Measurements from ENCODE around the gene AFF3.

Gene AFF3

DNA sequence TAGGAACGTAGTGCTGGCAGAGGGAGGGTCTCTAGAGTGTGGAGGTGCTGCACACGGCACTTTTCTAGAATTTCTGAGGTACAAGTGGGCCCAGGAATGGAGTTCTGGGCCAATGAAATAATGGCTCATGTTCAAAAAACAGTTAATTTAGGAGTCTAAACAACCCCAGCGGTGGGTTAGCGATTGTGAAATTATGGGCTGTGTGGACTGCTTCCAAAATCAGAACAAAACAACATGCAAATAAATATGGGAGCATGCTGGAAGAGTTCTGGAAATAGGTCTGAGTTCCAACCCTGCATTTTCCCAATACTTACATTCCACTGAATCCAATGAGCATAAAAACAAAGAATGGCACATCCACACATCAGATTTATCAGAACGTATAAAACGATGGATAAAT lies 317.6 kb downstream of the AFF3 start:
- DNase-seq (ENCODE audit: low read depth): no peak

DNA sequence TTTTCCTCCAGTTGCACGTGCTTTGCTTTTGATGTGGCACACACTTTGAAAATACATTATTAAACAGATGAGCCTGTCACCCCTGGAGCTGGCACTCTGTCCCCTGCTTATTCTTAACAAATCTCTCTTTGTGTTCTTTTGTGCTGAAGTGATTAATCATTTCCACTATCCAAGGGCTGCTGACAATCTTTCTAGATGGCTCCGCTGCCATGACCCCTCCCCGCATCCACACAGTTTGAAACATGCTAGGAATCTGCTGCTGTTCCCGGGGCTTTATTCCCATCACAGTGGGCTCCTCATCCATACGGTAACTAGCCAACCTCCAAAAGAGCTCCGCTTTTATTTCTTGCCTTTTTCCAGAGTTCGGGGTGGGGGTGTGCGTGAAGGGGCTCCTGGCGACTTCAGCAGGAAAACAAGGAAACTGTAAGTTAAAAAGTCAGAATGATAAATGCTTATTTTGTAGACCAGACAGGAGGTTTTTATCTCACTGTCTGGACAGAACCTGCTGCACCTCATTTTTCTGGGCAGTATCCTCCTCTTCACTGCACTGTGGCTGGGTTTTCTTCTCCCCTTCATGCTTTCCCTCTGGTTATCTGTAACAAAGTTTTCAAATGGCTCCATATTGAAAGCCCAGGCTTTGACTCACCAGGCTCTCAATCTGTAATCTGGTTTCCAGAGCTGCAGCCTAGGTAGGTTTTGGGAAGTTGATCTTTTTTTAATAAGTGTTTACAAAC lies 319.7 kb downstream of the AFF3 start:
- DNase-seq (ENCODE audit: low read depth): peak; percentile 36

DNA sequence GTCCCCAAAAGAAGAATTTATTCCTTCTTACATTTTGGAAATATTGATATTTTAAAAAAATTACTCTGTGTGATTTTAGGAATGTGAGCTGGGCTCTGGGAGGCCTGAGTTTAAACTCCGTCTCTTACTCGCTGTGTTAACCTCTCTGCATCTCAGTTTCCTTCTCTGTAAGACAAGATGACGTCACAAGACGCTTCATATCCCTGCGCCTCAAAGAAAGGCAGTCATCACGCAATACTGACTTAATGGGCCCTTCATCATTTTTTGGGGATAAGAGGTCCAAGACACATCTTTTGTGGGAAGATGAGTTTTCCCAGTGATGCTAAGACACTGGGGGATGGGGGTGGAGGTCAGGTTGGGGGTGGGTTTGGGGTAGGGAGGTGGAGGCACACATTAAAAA lies 320.4 kb downstream of the AFF3 start:
- DNase-seq (ENCODE audit: low read depth): no peak

DNA sequence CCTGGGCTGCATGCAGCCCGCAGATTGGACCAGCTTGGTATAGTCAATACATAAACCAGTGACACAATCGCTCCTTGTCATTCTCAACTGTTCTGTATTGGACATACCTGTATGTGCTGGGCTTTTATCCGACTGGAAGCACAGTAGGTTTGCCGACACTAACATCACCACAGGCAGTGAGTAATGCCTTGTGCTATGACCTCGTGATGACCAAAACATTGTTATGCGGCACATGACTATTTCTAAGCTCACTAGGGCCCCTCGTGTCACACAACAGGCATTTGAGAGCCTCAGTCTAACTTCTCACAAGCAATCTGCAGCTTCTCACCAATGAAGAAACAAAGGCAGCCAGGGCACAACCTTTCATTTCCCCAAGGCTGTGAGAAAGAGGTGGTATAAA lies 320.8 kb downstream of the AFF3 start:
- peak; percentile 54 for DNase-seq (ENCODE audit: low read depth)

DNA sequence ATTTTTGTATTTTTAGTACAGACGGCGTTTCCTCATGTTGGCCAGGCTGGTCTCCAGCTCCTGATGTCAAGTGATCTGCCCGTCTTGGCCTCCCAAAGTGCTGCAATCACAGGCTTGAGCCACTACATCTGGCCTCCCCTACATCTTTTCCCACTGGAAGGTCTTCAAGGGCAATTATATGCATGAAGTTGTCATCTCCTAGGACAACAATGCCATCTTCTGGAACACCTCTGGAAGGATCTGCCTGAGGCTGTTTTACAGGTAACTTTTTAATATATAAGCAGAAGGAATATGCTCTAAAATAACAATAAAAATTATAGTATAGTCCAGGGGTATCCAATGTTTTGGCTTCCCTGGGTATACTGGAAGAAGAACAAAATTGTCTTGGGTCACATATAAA lies 321.4 kb downstream of the AFF3 start:
- no peak for DNase-seq (ENCODE audit: low read depth)

DNA sequence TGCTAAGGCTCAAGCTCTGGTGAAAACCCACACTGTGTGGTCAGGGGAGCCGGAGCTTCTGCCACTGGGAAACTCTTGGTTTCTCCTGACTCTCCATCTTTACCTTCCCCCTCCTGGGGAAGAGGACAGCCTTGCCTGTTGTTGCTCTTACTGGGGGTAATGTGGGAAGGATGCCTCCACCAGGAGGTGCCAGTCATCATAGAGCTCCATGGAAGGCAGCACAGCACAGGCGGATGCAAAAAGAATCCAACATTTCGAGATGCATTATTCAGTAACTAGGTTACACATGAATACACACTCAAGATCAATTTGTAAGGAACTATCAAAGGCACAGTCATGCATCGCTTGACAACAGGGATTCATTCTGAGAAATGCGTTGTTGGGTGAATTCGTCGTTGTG lies 322.6 kb downstream of the AFF3 start:
- DNase-seq (ENCODE audit: low read depth): peak; percentile 26

DNA sequence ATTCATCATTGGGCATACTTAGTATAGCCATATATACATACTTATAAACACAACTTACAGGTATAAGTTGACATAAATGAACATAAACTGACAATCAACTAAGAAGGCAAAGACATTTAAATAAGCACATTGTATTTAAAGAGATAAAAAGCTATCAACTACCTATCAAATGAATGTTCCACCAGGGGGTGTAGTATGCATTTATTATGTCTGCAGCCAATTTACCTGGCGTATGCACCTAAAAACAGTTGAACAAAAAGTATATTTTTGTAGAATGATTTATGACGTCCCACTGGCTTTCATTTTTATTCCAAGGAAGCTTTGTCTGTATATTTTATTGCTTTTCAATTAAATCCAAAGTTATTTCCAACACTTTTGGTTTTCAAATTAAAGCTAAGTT lies 323.5 kb downstream of the AFF3 start:
- peak; percentile 49 for DNase-seq (ENCODE audit: low read depth)

DNA sequence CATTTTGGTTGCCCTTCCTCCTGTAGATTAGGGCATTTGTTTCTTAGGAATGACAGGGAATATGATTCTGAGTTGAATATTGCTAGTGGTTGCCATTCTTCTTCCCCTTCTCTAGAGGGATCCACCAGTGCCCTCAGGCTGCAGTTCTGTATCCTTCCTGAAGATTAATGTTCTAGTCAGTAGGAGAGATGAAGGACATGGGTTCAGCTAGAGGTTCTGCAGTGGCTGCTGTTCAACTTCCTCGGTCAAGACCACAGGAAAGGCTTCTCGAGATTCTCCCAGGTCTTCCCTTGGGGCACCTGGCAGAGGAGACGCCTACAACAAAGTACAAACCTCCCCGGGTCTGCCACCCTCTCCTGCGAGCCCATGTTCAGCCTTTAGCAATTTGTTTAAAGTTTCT lies 325.5 kb downstream of the AFF3 start:
- DNase-seq (ENCODE audit: low read depth): no peak

DNA sequence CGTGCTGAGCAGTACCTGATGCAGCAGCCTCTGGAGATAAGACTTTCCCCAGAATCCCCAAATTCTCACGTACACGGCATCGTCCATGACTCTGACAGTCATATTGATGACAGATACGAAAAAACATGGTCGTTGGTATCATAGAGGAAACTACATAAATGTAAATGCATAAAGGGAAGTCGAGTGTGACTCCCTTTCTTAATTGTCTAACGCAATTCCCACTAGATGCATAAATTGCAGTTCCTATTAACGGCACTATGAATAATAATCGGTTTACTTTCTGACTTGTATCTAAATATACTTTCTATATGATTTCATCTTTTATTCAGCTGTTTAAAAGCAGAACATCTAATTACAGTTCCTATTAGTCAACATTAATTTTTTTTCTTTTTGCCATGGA lies 330.0 kb downstream of the AFF3 start:
- no peak for DNase-seq (ENCODE audit: low read depth)

DNA sequence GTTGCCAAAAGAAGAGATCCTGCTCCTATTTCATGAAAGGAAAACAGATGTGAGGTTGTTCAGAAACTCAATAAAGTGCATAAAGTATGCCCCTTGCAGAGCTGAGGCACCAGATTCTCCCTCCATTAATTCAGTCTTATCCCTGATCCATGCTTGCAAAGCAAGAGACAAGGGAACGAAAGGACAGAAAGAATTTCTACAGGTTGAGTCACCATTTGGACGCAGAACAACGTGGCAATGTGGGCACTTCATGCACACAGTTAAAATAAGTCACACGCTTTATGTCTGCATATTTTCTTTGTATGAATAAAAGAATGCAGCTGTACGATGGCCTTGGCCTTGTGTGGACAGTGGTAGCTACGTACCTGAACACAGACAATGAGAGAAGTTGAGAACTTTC lies 330.8 kb downstream of the AFF3 start:
- DNase-seq (ENCODE audit: low read depth): no peak

DNA sequence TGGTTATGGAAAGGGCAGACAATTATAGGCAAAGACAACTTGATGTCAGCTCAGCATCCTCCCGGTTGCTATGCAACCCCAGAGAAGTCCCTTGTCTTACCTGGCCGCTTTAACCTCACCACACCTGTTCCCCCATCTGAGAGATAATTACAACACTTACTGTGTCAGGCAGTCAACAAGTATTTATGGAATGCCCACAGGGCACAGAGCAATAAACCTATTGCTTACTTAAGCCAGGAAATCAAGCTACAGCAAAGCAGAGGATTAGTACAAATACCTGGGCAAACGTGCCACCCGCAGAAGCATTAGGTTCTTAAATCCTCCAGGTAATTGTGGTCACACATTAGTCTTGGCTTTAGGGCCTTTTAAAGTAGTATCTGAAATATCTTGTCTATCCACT lies 332.2 kb downstream of the AFF3 start:
- no peak for DNase-seq (ENCODE audit: low read depth)

DNA sequence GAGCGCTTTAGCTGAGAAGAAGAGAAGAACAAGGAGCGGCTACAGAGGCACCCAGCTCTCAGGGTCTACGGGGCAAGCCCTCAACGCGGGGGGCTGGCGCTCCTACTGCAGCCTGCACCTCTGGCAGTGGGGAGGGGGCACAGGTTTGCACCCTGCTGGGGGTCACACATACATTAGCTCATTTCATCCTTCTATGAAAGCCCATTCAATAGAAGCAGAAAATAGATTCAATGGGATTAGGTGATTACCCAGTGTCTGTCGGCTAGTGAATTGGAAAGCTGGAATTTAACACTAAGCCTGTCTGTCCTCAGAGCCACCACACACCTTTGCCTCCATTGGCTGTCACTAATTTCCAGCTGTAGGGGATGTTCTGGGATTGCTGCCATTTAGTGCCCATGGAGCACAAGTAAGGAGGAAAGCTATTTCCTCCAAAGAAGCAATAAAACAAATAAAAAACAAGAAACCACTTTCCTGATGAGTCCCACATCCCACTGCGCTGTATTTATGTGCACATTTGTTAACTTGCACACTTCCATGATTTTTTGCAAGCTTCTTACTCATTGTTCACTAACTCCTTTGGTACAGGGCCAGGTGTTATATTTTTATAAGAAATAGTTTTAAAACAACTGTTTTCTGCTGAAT lies 333.0 kb downstream of the AFF3 start:
- no peak for DNase-seq (ENCODE audit: low read depth)

DNA sequence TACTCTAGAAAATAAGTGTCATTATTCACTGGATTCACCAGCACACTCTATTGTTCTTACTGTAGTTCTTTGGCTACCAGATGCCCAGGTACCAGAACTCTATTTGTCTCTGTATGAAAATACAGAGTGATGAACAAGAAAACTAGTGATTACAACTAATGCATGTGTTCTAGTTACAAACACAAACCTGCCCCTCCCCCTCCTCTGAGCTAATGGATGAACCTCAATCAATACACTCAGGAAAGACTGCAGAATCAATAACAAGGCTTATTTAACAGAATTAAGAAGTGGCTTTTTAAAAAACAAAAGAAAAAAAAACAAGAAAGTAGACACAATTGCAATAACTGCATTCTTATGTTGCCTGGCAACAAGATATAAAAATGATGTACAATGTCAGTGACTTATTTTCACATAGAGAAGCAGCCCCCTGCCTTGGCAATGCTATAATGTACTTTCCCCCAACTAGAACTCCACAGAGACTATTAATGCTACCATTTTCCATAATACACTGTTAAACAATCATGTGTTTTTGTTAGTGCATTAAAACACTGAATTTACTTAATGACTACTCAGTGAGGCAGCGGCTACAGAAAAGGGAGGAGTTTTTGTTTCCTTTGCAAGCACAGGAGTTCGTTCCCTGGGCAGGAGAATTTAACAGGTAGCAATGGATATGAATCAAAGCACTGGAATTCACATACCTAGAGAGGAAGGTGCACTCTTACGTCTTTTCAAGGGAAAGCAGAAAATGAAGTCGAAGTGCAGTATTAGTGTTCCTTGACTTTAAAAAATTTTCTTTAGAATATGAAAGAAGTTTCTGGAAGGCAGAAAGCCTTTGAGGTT lies 333.8 kb downstream of the AFF3 start:
- no peak for DNase-seq (ENCODE audit: low read depth)

DNA sequence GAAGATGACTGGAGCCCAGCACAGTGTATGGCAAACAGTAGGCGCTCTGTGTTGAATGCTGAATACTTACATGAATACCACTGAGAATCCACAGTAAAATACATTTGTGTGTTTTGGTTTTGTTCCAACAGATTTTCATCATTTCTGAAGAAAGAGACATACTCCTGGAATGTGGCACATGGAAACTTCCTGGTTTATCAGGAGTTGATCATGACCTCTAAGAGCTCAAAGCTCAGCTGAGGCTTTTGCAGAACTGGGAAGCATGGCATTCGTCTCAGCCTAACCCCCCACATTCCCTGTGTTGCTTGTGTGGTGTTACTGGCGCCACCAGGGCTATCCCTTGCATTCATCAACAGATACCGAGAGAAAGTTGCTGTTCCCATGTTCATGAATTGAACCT lies 335.6 kb downstream of the AFF3 start:
- DNase-seq (ENCODE audit: low read depth): peak; percentile 68

DNA sequence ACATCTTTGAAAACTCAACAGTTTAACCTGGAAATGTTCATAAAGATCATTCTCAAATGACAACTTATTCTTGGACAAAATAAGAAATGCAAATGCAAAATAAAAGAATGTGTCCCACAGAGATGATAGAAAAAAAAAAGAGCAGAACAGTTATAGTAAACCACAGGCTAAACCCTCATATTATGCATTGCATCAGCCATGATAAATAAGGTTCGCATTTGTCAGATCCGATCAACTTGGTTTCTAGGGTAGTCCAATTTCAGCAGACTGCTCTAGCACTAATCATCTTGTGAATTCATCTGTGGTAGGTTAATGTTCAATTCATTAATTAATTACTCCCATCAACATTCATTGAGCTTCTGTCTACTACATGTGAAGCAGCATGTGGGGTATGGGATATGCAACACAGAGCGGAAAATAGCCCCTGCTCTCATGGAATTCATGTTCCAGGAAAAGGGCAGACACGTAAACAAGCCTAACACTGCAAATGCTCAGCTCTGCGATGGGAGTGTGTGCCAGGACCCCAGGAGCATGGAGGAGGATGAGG lies 336.4 kb downstream of the AFF3 start:
- DNase-seq (ENCODE audit: low read depth): no peak

DNA sequence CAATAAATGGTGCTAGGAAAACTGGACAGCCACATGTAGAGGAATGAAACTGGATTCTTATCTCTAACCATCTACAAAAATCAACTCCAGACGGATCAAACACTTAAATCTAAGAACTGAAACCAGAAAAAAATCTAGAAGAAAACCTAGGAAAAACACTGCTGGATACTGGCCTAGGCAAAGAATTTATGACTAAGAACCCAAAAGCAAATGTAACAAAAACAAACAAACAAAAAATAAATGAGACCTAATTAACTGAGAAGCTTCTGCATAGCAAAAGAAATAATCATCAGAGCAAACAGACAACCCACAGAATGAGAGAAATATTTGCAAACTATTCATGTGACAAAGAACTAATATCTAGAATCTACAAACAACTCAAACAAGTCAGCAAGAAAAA lies 338.5 kb downstream of the AFF3 start:
- DNase-seq (ENCODE audit: low read depth): no peak

DNA sequence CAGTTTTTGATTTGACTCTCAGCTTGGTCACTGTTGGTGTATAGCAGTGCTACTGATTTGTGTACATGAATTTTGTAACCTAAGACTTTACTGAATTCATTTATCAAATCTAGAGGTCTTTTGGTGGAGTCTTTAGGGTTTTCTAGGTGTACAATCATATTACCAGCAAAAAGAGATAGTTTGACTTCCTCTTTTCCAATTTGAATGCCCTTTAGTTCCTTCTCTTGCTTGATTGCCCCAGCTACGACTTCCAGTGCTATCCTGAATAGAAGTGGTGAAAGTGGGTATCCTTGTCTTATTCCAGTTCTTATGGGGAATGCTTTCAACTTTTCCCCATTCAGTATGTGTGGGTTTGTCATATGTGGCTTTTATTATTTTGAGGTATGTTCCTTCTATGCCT lies 339.7 kb downstream of the AFF3 start:
- no peak for DNase-seq (ENCODE audit: low read depth)

DNA sequence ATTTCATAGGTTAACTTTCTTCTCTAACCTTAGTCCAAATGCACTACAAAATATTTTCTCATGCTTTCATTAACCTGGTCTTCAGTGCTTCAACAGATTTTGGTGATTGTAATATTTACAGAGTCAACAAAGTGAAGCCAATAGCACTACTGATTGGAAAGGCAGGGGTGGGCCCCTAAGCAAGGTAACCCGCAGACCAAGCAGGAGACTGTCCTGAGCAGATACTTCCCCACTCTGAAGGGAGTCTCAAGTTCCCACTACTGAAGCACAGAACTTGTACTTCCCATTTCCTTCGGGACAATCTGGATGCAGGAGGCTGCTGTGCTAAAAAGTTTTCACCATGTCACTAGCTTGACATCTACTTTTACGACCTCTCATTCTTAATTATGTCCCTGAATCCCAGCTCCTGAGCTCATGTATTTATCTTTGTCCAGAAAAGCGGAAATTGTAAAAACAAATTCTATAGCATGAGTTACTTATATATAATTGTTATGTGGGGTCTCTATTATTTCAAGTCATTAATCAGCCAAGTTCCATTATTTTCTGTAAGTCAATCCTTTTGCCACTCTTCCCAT lies 341.0 kb downstream of the AFF3 start:
- no peak for DNase-seq (ENCODE audit: low read depth)

DNA sequence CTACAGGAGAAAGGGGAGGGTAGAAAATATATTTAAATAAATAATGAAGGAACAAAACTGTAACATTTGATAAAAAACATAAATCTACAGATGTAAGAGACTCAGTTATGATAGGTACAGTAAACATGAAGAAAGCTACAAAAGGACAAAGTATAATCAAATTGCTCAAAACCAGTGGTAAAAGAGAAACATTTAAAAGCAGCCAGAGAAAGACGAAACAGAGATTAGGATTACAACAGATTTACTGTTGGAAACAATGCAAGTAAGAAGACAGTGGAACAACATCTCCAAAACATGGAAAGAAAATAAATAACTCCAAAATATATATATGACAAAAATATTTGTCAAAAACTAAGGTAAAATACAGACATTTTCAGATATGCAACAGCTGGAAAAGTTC lies 344.9 kb downstream of the AFF3 start:
- DNase-seq (ENCODE audit: low read depth): no peak

DNA sequence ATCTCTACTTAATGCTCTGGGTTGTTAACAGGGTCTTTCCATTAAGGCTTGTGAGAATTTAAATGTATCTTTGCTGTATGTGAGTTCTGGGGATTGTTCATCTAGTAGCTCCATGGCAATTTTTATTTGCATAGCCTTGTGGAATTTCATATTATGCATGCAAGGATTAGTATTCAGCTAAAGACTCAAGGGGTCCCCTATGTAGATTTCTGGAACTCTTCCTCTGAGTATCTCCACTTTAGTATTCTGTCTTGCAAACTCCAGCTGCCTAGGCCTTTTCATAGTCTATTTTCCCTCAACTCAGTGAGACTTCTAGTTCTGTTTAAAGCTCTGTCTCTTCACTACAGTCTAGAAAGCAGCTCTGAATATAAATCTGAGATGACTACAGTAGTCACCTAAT lies 348.0 kb downstream of the AFF3 start:
- DNase-seq (ENCODE audit: low read depth): no peak

DNA sequence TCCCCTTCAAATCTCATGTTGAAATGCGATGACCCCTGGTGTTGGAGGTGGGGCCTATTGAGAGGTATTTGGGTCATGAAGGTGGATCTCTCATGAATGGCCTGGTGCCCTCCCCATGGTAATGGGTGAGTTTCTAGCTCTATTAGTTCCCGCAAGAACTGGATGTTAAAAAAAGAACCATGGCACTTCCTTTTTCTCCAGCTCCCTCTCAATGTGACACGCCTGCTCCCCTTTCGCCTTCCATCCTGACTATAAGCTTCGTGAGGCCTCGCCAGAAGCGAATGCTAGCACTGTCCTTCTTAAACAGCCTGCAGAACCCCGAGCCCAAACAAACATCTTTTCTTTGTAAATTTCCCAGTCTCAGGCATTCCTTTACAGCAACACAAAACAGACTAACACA lies 349.4 kb downstream of the AFF3 start:
- no peak for DNase-seq (ENCODE audit: low read depth)

DNA sequence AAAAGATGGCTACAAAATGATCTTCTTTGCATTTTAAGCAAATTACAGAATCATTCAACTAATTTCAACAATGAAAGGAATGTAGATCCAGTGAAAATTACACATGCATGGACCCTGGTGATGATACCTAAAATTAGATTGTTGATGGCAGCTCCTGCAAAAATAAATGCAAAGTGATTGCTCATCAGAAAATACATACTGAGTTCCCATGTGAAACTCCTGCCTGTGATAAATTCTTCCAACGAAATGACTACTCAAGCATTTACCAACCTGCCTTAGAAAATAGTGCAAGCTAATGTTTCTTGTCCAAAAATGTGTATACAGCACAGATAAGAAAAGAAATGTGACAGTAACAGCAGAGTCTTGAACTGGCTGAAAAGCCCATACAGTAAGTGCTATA lies 352.5 kb downstream of the AFF3 start:
- DNase-seq (ENCODE audit: low read depth): no peak
